Common myeloid progenitor, CD34-positive (primary cell): Measurements from ENCODE around the gene ABCC3.

Experiments used
- CTCF ChIA-PET: fragments of 350-600 bp; sonication (Branson Sonifier 250); formaldehyde crosslinking; loops from one replicate; lab custom pipeline; 2021; ENCODE audit warnings: antibody characterized with exemption; lab: Charles Lee
- POLR2A ChIA-PET: fragments of 350-600 bp; sonication (Branson Sonifier 250); formaldehyde crosslinking; loops from one replicate; lab custom pipeline; 2021; ENCODE audit warnings: antibody characterized with exemption; lab: Charles Lee
- DNase-seq, 3 donors: peaks; one replicate each; pipeline versions ENCODE4 v3.0.0 to v3.0.0-alpha.2; 2013
- H3K27ac ChIP-seq, 2 experiments: 1 replicate in 1 of 2; 2 replicates in 1 of 2; pipeline ENCODE4 v1.7.0; 2013; ENCODE audit warnings: inconsistent platforms in 2 of 2, low read length in 2 of 2, mild to moderate bottlenecking in 2 of 2, low read depth in 1 of 2, moderate library complexity in 1 of 2; ENCODE audit not compliant: severe bottlenecking in 2 of 2, insufficient read depth in 1 of 2, poor library complexity in 1 of 2
- H3K27me3 ChIP-seq, 5 experiments: replicated peaks in 2 of 5; 1 replicate in 3 of 5; 2 replicates in 2 of 5; pipeline versions ENCODE4 v1.6.1 to v1.7.0; 2013; ENCODE audit warnings: low read length in 4 of 5, mild to moderate bottlenecking in 2 of 5, moderate library complexity in 2 of 5, inconsistent platforms in 1 of 5; ENCODE audit not compliant: insufficient read depth in 5 of 5, control insufficient read depth in 4 of 5
- H3K36me3 ChIP-seq, 4 experiments: 1 replicate in 2 of 4; 2 replicates in 2 of 4; pipeline versions ENCODE4 v1.6.1 to v1.7.0; 2013; ENCODE audit warnings: low read length in 3 of 4, control low read depth in 1 of 4, mild to moderate bottlenecking in 1 of 4; ENCODE audit not compliant: control insufficient read depth in 4 of 4, insufficient read depth in 4 of 4
- H3K4me1 ChIP-seq, 4 experiments: 1 replicate in 3 of 4; 2 replicates in 1 of 4; pipeline versions ENCODE4 v1.6.1 to v1.7.1; 2013; ENCODE audit warnings: low read length in 3 of 4, mild to moderate bottlenecking in 3 of 4, control low read depth in 1 of 4, inconsistent platforms in 1 of 4, moderate library complexity in 1 of 4; ENCODE audit not compliant: control insufficient read depth in 4 of 4, insufficient read depth in 4 of 4; ENCODE audit errors: control extremely low read depth in 1 of 4
- H3K4me3 ChIP-seq, 7 experiments: 1 replicate in 4 of 7; 2 replicates in 3 of 7; pipeline versions ENCODE4 v1.5.1 to v1.7.0; 2013; ENCODE audit warnings: mild to moderate bottlenecking in 7 of 7, low read length in 6 of 7, moderate library complexity in 6 of 7, inconsistent platforms in 2 of 7, low read depth in 2 of 7, control low read depth in 1 of 7; ENCODE audit not compliant: insufficient read depth in 4 of 7, control insufficient read depth in 1 of 7; ENCODE audit errors: extremely low read depth in 1 of 7
- H3K9me3 ChIP-seq, 5 experiments: 1 replicate in 4 of 5; 2 replicates in 1 of 5; pipeline versions ENCODE4 v1.6.1 to v1.7.1; 2013; ENCODE audit warnings: low read length in 4 of 5, mild to moderate bottlenecking in 2 of 5, inconsistent platforms in 1 of 5, low read depth in 1 of 5, moderate library complexity in 1 of 5; ENCODE audit not compliant: control insufficient read depth in 4 of 5, insufficient read depth in 2 of 5; ENCODE audit errors: control extremely low read depth in 1 of 5
- WGBS: methylation state at CpG from one replicate; pipeline ENCODE4 v1.1.5; 2013; ENCODE audit not compliant: insufficient coverage; 5-methylcytosine and 5-hydroxymethylcytosine counted together

The ABCC3 gene

DNA sequence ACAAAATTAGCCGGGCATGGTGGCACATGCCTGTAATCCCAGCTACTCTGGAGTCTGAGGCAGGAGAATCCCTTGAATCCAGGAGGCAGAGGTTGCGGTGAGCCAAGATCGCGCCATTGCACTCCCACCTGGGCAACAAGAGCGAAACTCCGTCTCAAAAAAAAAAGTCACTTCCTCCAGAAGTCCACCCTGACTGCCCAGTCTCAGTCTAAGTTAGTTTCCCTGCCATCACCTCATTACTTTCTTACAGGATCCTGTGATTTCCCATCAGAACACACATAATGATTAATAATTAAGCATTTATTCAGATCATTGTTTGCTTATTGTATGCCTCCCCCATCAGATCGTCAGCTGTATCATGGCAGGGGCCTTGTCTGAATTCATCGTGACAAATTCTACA lies 31.6 kb downstream of the ABCC3 start:
- CTCF ChIA-PET, result interaction anchor here (0.9 to 1.4 kb wide), 3 partner anchors 9 to 119 kb away, joined by 3 to 9 read pairs (median 6); no protein-coding TSS in a partner anchor
- POLR2A ChIA-PET, result no interaction called here
- Histone ChIP-seq H3K27me3 (no peaks in the 10 kb centered on the region), H3K9me3 (no peaks in the 10 kb centered on the region), H3K4me3 (no peak overlapping the region), H3K4me1 (peaks cover 0 to 32% (median 14%) of the 10 kb centered on the region in 4 experiments), H3K27ac (no peak overlapping the region), H3K36me3 (no peaks in the 10 kb centered on the region)
- WGBS, result 99% methylated on average over 8 of the region's 8 CpGs
- DNase-seq, result no peak

DNA sequence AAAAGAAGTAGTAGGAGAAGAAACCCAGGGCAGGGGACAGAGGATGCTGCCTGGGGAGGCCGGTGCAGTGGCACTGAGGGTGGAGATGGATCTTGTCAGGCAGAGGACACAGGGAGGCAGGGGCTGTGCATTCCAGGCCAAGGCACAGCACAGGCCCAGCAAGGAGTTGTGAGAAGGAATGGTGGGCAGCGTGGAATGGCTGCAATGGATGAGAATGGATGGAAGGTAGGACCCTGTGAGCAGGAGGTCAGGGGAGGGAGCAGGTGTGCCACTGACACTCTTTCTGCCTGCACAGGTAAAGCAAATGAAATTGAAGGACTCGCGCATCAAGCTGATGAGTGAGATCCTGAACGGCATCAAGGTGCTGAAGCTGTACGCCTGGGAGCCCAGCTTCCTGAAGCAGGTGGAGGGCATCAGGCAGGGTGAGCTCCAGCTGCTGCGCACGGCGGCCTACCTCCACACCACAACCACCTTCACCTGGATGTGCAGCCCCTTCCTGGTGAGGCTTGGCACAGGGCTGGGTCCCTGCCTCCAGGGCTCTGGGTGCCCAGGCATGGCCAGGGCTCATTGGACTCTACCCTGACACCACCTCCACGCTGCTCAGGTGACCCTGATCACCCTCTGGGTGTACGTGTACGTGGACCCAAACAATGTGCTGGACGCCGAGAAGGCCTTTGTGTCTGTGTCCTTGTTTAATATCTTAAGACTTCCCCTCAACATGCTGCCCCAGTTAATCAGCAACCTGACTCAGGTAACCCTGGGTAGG lies 32.8 kb downstream of the ABCC3 start:
- H3K27me3 ChIP-seq, result no peaks in the 10 kb centered on the region
- 99% methylated on average over 10 of the region's 14 CpGs for WGBS
- peaks cover 0 to 21% (median 3%) of the 10 kb centered on the region in 4 experiments for H3K4me1 ChIP-seq
- H3K27ac ChIP-seq, result no peak overlapping the region
- H3K4me3 ChIP-seq, result no peak overlapping the region
- CTCF ChIA-PET, result interaction anchor here (1.4 to 1.6 kb wide), 3 partner anchors 7 to 17 kb away, joined by 3 to 6 read pairs (median 4); no protein-coding TSS in a partner anchor
- no peaks in the 10 kb centered on the region for H3K36me3 ChIP-seq
- no peaks in the 10 kb centered on the region for H3K9me3 ChIP-seq
- DNase-seq, result no peak
- POLR2A ChIA-PET, result no interaction called here

DNA sequence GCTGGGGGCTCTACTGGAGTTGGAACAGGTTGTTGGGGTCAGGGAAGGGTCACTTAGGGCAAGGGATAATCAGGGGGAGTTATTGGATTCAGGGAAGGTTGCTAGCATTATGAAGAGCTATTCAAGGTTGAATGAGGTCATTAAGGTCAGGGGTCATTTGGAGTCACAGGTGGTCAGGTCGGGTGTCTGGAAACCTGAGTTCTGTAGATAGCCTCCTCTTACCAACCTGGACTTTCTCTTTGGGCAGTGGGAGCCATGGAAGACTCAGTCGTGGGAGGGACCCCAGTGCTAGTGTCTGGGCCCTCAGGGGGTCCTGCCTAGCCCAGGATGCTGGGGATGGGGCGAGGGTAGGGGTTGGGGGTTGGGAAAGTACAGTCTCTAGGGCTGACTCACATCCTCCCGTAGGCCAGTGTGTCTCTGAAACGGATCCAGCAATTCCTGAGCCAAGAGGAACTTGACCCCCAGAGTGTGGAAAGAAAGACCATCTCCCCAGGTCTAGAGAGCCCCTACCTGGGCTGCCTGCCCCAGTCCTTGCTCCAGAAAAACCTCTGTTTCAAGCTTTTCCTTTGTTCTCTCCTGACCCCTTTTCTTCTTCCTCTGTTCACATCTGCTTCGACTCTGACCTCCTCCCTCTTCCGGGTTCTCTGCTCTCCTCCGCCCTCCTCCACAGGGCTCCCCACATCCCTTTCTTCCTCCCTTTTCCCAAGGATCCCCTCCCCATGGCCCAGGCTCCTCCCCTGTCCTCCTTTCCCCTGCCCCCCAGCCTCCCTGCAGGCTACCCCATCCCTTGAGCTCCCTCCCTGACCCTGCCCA lies 33.5 kb downstream of the ABCC3 start:
- Histone ChIP-seq H3K36me3 (no peaks in the 10 kb centered on the region), H3K27ac (no peak overlapping the region), H3K9me3 (no peaks in the 10 kb centered on the region), H3K4me3 (no peak overlapping the region), H3K4me1 (peaks cover 0 to 14% (median 3%) of the 10 kb centered on the region in 4 experiments), H3K27me3 (no peaks in the 10 kb centered on the region)
- CTCF ChIA-PET, result interaction anchor here (0.7 to 3.2 kb wide), 4 partner anchors 11 to 1278 kb away, joined by 3 to 19 read pairs (median 4); no protein-coding TSS in a partner anchor
- no peak for DNase-seq
- 62% methylated on average over 5 of the region's 8 CpGs for WGBS
- POLR2A ChIA-PET, result no interaction called here

DNA sequence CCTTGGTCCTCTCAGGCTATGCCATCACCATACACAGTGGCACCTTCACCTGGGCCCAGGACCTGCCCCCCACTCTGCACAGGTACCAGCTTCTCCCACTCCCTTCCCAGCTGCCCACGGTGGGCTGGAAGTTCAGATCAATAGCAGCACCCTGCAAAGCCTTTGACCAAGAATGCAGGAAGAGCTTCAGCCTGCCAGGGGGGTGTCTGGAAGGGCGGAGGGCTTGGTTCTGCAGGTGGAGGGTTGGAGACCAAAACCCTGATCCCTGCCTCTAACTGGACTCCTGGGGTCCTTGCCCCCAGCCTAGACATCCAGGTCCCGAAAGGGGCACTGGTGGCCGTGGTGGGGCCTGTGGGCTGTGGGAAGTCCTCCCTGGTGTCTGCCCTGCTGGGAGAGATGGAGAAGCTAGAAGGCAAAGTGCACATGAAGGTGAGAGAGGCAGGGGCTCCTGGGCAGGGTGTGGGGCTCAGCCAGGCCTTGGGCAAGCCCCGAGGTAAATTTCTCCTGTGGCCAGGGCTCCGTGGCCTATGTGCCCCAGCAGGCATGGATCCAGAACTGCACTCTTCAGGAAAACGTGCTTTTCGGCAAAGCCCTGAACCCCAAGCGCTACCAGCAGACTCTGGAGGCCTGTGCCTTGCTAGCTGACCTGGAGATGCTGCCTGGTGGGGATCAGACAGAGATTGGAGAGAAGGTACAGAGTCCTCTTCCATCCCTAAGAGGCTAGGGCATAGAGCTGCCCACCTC lies 34.3 kb downstream of the ABCC3 start:
- Histone ChIP-seq H3K27me3 (no peaks in the 10 kb centered on the region), H3K4me1 (peaks cover 0 to 6% (median 3%) of the 10 kb centered on the region in 4 experiments), H3K36me3 (no peaks in the 10 kb centered on the region), H3K9me3 (no peaks in the 10 kb centered on the region), H3K4me3 (no peak overlapping the region), H3K27ac (no peak overlapping the region)
- DNase-seq, result no peak
- ChIA-PET CTCF (interaction anchor here (0.7 to 3.2 kb wide), 4 partner anchors 10 to 1279 kb away, joined by 3 to 19 read pairs (median 4); no protein-coding TSS in a partner anchor), POLR2A (no interaction called here)
- 100% methylated on average over 6 of the region's 9 CpGs for WGBS

DNA sequence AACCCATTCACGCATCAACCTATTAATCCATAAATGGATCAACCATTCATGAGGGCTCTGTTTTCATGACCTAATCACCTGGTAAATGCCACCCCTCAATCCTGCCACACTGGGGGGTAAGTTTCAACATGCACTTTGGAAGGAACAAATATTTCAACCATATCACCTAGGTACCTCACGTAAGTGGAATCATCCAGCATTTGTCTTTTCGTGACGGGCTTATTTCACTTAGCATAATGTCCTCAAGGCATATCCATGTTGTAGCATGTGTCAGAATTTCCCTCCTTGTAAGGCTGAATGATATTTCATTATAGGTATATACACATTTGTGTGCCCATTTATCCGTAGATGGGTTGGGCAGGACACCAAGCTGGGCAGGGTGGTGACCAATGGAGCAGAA lies 37.4 kb downstream of the ABCC3 start:
- H3K27me3 ChIP-seq, result no peaks in the 10 kb centered on the region
- WGBS, result 100% methylated on average over 1 of the region's 5 CpGs
- CTCF ChIA-PET, result interaction anchor here (0.6 to 11.2 kb wide), 2 partner anchors 45 to 180 kb away, joined by 3 to 84 read pairs; no protein-coding TSS in a partner anchor
- POLR2A ChIA-PET, result no interaction called here
- no peaks in the 10 kb centered on the region for H3K36me3 ChIP-seq
- H3K27ac ChIP-seq, result no peak overlapping the region
- H3K4me1 ChIP-seq, result peaks cover 0 to 4% (median under 1%) of the 10 kb centered on the region in 4 experiments
- DNase-seq, result no peak
- no peaks in the 10 kb centered on the region for H3K9me3 ChIP-seq
- H3K4me3 ChIP-seq, result no peak overlapping the region

DNA sequence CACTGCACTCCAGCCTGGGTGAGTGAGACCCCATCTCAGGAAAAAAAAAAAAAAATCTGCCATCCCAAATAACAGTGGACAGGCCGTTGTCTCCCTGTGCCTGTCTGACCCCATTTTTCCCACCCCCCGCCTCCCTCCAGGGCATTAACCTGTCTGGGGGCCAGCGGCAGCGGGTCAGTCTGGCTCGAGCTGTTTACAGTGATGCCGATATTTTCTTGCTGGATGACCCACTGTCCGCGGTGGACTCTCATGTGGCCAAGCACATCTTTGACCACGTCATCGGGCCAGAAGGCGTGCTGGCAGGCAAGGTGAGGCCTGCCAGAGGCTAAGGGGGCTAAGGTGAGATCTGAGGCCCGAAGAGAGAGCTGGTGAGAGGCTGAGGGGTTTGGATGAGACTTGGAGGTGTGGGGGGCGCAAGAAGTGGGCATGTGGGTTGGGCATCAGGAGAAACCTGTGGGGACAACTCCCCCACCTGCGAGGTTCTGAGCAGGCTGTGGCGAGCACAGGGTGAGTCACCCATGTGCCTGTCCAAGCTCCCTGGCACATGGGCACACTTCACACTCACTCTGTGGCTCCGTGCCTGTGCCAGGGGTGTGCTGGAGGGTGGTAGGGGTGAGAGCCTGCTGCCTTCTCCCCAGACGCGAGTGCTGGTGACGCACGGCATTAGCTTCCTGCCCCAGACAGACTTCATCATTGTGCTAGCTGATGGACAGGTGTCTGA lies 38.3 kb downstream of the ABCC3 start:
- 94% methylated on average over 17 of the region's 20 CpGs for WGBS
- Histone ChIP-seq H3K27ac (no peak overlapping the region), H3K4me1 (peaks cover 0 to 4% (median under 1%) of the 10 kb centered on the region in 4 experiments), H3K9me3 (no peaks in the 10 kb centered on the region), H3K36me3 (no peaks in the 10 kb centered on the region), H3K27me3 (no peaks in the 10 kb centered on the region), H3K4me3 (no peak overlapping the region)
- no peak for DNase-seq
- POLR2A ChIA-PET, result no interaction called here
- CTCF ChIA-PET, result interaction anchor here (1.4 to 11.2 kb wide), 3 partner anchors 11 to 46 kb away, joined by 3 to 84 read pairs (median 4); no protein-coding TSS in a partner anchor
